ENCODE measurements around the gene RBM17.
"Not testable (repeated sequence)": the region's sequence is repeated elsewhere in the genome, so short reads cannot be mapped to it uniquely, and the experiment has no call there.

The RBM17 gene

GRCh38 chr10:6082496-6083395 is 6.1 kb upstream of the RBM17 start:
- no peak for DNase-seq

GRCh38 chr10:6083523-6084475 is 5.0 kb upstream of the RBM17 start:
- no peak for DNase-seq

GRCh38 chr10:6086375-6087233 is 2.2 kb upstream of the RBM17 start:
- peak; percentile 74 for DNase-seq

- DNase-seq = no peak
Observed at GRCh38 chr10:6089334-6090219, 743 bp downstream of the RBM17 start.

GRCh38 chr10:6091630-6092029 is 2.8 kb downstream of the RBM17 start:
- no peak for DNase-seq

- no peak for DNase-seq
Observed at GRCh38 chr10:6092731-6093130, 3.9 kb downstream of the RBM17 start.

- no peak for DNase-seq
Observed at GRCh38 chr10:6095810-6096570, 7.2 kb downstream of the RBM17 start.

GRCh38 chr10:6097063-6097462 is 8.2 kb downstream of the RBM17 start:
- DNase-seq = no peak

GRCh38 chr10:6098156-6098555 is 9.3 kb downstream of the RBM17 start:
- DNase-seq = no peak

- DNase-seq = no peak
Observed at GRCh38 chr10:6100370-6100769, 11.5 kb downstream of the RBM17 start.

- no peak for DNase-seq
Observed at GRCh38 chr10:6101181-6101580, 12.3 kb downstream of the RBM17 start.

- DNase-seq = no peak
Observed at GRCh38 chr10:6102128-6102527, 13.3 kb downstream of the RBM17 start.

- DNase-seq = no peak
Observed at GRCh38 chr10:6103591-6103990, 14.8 kb downstream of the RBM17 start.

GRCh38 chr10:6107616-6108015 is 18.8 kb downstream of the RBM17 start:
- not testable (repeated sequence) for DNase-seq

- DNase-seq = no peak
Observed at GRCh38 chr10:6108072-6108471, 19.2 kb downstream of the RBM17 start.

- DNase-seq = no peak
Observed at GRCh38 chr10:6108631-6109443, 20.0 kb downstream of the RBM17 start.

- DNase-seq = no peak
Observed at GRCh38 chr10:6109444-6109775, 20.6 kb downstream of the RBM17 start.

- DNase-seq = no peak
Observed at GRCh38 chr10:6110136-6110535, 21.3 kb downstream of the RBM17 start.

GRCh38 chr10:6112893-6113292 is 24.1 kb downstream of the RBM17 start:
- DNase-seq = no peak

GRCh38 chr10:6114299-6114698 is 25.5 kb downstream of the RBM17 start:
- no peak for DNase-seq

Data from NCI-H1436 (cell line).